Stomach (tissue), 4 donors: Measurements from ENCODE around the gene GAN.

ENCODE experiments used
- EP300 ChIP-seq: sonication (generic); formaldehyde crosslinking; IDR thresholded peaks from one replicate; pipeline ENCODE4 v1.6.1; 2017; ENCODE audit warnings: antibody characterized with exemption
- POLR2A ChIP-seq, 4 donors: fragments of 450-650 bp; IDR thresholded peaks; one replicate each; pipeline ENCODE4 v1.6.1; 2016; ENCODE audit warnings: antibody characterized with exemption in 4 of 4, control low read depth in 2 of 4, mild to moderate bottlenecking in 1 of 4, moderate library complexity in 1 of 4
- POLR2AphosphoS5 ChIP-seq, 3 donors: sonication (generic); formaldehyde crosslinking; IDR thresholded peaks; one replicate each; pipeline ENCODE4 v1.6.1; 2016; ENCODE audit warnings: antibody characterized with exemption in 3 of 3
- TF ChIP-seq, protein P1 (sequence below), 7 experiments: fragments of 450-650 bp in 4 of 7; fragments of 200-600 bp in 3 of 7; sonication (generic) in 3 of 7; IDR thresholded peaks; one replicate each; pipeline ENCODE4 v1.5.1; 2016 to 2019; ENCODE audit warnings: antibody characterized with exemption in 7 of 7, control low read depth in 2 of 7, mild to moderate bottlenecking in 1 of 7

DNA sequence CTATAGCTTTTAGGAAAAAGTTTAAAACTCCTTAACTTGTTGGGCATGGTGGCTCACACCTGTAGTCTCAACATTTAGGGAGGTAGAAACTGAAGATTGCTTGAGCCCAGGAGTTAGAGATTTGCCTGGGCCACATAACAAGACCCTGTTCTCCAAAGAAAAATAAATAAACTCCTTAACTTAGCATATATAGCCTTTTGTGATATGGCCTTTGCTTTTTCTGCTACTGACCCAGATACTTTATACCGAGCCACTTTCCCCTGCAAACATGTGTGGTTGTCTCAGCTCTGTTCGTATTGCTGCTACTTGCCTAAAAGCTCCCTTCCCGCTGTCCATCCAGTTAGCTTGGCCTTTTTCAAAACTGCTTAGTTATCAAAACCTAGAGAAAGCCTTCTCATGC is 51.0 kb downstream of the GAN start:
- TF ChIP-seq, protein P1, sequence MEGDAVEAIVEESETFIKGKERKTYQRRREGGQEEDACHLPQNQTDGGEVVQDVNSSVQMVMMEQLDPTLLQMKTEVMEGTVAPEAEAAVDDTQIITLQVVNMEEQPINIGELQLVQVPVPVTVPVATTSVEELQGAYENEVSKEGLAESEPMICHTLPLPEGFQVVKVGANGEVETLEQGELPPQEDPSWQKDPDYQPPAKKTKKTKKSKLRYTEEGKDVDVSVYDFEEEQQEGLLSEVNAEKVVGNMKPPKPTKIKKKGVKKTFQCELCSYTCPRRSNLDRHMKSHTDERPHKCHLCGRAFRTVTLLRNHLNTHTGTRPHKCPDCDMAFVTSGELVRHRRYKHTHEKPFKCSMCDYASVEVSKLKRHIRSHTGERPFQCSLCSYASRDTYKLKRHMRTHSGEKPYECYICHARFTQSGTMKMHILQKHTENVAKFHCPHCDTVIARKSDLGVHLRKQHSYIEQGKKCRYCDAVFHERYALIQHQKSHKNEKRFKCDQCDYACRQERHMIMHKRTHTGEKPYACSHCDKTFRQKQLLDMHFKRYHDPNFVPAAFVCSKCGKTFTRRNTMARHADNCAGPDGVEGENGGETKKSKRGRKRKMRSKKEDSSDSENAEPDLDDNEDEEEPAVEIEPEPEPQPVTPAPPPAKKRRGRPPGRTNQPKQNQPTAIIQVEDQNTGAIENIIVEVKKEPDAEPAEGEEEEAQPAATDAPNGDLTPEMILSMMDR (IDR thresholded peaks at IDR 0.05), result no peak
- no peak for TF ChIP-seq POLR2AphosphoS5 (IDR thresholded peaks at IDR 0.05)
- TF ChIP-seq POLR2A (IDR thresholded peaks at IDR 0.05), result no peak
- no peak for TF ChIP-seq EP300
